ENCODE data around the gene UTP14A.

Gene UTP14A

DNA sequence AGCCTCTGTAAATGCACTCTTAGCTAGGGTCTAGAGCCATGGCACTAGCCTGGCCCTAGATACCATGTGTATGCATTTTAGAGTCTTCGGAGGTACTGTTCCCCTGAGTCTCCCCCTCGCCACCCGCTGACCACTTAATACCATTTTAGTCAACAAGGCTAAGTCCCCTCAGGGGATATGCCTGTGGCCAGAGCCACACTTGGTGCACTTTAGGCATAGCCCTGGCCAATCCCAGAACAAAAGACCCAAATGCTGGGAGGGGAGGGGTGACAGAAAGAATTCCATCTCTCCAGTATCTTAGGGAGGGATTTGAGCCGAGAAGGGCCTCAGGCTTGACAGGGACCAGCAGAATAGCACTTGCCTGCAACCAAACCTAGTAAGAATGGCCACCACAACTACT, 47.9 kb downstream of the UTP14A start:
- DNase-seq, result no peak

DNA sequence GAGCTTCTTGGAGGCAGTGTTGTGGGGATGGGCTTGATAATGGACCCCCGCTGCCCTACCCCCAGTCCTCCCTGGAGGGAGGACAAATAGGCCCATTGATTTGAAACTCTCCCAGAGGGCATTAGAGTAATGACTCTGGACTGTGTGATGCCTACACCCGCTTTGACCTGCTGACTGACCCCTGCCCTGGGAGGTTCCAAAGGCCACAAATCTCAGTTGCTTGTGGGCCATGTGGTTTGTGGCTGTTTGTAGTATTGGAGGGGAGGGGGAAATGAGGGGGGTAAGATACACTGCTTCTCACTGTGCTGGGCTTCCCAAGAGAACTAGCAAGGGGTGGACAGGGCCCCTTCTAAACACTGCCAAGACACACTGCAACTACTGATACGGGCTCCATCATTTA, 48.8 kb downstream of the UTP14A start:
- DNase-seq, result no peak

DNA sequence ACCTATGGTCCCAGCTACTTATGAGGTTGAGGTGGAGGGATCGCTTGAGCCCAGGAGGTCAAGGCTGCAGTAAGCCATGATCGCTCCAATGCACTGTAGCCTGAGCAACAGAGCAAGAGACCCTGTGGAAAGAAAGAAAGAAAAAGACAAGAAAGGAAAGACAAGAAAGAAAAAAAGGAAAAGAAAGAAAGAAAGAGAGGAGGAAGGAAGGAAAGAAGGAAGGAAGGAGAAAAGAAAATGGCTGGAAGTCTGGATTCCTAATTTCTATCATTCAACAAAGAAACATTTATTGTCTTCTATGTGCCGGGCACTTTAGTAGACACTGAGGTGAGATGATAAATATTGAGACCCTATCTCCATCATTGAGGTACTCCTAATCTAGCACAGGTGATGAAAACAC, 49.7 kb downstream of the UTP14A start:
- DNase-seq, result no peak

DNA sequence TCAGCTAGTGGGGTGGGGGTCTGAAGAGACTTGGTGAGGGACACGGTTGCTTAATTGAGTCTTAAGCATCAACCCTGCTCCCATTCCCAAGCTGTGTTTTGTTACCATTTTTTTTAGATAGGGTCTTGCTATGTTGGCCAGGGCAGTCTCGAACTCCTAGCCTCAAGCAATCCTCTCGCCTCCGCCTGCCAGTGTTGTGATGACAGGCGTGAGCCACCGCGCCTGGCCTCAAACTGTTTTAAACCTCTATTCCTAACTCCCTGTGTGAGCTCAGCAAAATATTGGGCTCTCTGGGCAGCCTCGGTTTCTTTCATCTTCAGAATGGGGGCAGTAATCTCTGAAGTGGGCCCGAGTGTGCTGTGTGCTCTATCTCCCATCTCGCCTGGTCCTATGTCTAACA, 50.2 kb downstream of the UTP14A start:
- no peak for DNase-seq

DNA sequence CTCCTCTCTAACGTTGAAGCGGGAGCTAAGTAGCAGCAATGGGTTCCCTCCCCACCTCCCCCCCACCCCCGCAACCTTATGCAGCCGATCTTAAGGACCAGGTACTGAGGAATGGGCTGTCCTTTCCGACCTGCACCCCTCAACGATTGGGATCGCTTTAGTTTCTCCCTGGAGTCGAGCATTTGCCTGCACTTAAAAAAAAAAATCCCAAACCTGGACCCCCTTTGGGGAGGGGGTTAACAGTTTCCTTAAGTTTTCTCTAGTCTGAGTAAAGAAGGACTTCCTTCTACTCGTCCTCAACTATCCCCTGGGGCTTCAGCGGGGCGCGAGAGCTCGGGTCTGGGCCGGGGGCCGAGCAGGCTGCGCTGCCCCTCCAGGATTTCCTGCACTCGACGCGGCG, 50.8 kb downstream of the UTP14A start:
- no peak for DNase-seq

DNA sequence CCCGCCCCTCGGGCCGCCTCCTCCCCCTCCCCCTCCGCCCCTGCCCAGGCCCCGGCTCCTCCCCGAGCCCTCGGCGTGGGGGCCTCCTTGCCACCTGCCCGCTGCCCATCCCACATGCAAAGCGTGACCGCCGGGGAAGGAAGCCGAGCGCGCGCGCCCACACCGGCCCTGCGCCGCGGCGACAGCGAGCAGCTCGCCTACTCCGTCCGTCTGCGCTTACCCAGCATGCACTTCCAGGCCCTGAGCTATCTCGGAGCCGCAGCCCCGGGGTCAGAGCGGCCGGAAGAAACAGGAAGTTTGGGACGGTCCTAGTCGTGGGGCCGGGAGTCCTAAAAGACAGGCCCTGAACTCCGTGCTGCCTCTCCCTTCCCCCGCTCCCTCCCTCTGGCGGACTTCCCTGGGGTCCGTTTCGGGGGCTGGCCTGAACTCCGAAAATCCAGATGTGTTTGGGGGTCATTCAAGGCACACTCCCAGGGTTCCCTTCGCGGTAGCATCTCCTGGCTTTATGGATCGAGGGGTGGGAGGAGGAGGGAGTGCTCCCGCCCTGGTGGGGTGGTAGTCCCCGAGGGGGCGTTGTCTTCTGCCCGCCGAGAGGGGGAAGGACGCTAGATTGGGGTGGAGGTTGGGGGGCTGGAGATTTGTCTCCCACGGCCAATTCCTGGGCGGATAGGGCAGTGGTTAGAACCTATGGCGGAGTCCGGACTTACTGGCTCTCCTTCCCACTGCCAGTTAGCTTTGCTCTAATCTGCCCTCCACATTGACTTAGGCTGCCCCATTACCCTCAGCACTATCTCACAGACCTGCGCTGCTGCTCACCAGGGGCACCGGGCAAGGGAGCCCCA, 51.5 kb downstream of the UTP14A start:
- DNase-seq, result peak; percentile 49

DNA sequence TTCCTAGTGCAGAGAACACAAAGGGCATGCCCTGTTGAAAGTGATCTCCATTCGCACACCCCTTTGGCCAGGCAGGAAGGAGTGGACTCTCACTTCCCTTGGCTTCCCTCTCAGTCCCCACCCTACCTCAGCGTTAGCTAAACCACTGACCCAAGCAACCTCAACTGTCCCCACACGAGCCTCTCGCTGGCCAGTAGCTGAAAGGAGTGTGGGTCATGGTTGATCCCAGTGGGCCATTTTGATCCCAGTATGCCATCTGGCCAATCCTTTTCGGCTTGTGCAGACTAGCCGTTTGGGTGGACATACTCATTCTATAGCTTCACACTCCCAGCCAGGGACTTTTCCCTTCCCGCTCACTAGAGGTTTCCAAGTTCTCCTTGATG, 52.1 kb downstream of the UTP14A start:
- DNase-seq, result no peak

DNA sequence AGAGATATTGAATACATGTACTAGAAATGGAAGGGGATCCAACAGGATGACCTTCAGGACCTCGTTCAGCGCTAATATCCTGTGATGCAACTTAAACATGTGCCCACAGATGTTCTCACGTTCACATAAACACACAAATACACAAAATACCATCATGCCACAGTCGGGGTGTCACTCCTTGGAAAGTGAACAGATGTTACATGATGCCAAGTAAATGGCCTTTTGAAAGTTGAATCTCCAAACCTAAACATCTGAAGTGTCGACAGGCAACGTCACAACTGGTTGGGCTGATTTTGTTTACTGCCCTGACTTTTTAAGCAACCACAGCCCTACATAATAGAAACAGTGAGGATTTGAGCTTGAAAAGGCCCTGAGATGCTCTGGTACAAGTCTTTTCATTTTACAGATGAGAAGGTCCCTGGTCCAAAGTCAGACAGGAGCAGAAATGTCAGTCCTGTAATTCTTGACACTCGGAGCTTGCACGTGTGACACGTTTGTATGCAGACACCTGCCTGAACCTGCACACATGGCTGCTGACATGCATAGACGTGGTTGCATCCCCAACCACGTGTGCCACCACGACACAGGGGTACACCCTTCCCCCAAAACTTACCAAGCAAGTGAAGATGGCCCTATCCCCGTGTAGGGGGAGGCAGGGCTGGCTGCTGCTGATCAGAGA, 53.0 kb downstream of the UTP14A start:
- DNase-seq, result no peak

DNA sequence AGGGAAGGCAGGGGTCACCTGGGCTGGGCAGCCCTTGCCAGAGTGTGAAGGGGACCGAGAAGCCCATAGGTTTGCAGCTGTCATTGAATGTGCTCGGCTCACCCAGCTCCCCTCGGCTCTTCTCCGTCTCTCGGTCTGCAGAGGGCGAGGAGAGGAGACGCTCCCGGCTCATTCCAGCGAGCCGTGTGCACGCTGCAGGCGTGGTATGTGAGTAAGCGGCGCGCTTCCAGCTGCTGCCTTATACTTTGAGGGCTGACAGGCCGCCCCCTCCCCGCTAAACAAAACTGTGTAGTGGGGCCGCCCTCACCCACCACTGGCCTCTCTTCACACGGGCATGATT, 53.5 kb downstream of the UTP14A start:
- no peak for DNase-seq

DNA sequence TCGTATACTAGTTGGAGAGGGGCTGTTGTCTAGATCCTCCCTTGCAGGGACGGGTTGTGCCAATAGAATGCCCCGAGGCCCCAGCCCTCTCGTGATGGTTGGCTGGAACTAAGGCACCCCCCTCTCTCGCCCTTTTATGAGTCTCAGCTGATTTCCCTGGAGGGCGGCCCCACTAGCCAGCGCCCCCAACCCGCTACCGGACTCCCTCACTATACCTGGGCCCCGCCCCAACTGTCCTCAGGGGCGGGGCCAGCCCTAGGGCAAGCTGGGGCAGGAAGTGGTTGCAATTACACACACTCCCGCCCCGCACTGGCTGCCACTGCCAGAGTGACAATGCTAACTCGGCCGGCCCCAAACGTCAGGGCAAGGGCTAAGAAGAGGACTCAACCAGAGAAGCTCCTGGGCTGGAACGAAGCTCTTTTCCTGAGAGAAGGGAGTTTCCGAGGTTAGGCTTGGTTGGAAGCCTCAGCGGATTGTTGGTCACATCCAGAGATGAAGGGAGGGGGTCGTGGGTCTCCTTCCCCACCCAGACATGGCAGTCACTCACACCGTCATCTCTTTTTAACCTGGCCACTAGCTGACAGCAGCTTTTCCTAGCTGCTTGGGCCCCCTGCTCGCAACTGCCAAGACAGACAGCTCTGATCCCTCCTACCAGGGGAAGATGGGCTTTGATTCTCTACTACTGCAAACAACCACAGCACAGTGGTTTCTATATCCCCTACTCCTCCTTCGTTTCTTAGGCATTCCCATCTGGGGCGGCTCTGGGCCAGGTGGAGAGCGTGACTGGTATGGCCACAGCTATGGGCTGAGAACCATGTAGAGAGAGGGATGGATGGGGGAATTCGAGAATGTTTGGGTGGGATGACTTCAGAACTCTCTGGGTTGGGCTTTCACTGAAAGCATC, 55.5 kb downstream of the UTP14A start:
- peak; percentile 76 for DNase-seq

DNA sequence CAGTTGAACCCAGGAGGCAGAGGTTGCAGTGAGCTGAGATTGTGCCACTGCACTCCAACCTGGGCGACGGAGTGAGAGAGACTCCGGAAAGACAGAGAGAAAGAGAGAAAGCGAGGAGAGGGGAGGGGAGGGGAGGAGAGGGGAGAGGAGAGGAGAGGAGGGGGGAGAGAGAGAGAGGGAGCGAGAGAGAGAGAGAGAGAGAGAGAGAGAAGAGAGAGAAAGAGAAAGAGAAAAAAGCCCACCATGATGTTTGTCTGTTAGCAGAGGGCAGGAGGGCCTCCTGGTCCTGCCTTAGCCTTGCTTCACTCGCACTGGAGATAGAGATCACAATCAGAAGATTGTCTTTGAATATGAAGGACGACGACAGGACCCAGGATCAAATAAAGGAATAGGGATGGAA, 57.8 kb downstream of the UTP14A start:
- no peak for DNase-seq

DNA sequence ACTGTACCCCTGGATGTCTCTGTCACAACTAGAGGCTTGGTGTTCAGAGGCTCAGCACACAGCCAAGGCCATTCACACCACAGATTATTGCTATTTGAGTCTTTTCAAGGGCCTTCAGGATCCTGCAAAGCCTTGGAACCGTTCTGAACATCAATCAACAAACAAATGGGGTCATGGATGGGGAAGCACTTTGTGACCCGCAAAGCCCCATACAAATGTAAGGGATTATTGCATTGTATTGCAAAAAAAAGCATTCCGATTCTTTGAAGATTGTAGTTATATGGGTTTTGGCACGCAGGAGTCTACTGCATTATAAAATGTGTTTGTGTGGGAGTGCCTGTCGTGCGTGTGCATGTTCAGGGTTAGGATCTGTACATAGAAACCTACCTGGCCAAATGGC, 59.2 kb downstream of the UTP14A start:
- DNase-seq, result no peak

DNA sequence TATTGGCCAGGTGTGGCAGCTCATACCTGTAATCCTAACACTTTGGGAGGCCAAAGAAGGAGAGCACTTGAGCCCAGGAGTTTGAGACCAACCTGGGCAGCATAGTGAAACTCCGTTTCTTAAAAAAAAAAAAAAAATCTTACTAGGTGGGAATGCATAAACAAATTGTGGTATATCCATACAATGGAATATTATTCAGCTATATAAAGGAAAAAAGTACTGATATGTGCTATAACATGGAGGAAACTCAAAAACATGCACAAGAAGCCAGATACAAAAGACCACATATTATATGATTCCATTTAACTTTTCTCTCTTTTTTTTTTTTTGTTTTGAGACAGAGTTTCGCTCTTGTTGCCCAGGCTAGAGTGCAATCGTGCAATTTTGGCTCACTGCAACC, 63.0 kb downstream of the UTP14A start:
- DNase-seq, result no peak

DNA sequence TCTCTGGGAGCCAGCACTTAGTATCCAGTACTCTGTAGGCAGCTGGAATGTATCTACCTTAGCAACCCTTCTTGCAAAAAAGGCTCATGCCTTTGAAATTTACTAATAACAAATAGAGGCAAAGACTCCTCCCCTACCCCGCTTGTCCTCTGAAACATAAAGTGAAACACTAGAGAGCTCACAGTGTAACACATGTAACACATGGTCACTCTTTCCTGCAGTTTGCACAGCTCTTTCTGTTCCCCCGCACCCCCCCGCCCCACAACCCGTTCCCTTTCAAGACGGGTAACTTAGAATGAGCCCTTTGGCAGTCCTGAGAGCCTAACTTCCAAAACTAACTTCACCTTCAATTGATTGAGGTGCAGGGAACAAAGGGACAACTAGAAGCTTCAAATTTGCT, 70.5 kb downstream of the UTP14A start:
- no peak for DNase-seq

All from CD4-positive, alpha-beta T cell treated with Interleukin-17A for 4 hours (primary cell).